ENCODE results near the gene NCKAP5.

The NCKAP5 gene

DNA sequence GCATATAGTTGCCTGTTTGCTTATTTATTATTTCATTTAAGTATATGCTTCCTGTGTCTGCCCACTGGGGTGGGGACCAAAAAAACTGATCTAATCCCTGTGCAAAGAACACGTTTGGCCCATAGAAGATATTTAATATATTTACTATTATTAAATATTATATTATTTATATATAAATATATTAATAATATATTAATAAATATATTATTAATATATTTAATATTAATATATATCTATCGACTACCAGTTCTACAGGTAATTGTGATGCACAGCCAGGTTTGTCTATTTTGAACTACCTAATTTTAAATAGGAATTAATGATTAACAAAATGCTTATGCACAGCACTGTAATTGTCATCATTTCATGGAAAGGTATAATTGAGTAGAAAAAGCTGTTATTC is 609.4 kb downstream of the NCKAP5 start:
- Histone ChIP-seq H3K4me1 (ENCODE audit: insufficient read depth, low read length, severe bottlenecking) (no peaks in the 10 kb centered on the region), H3K9ac (ENCODE audit: low read length) (no peak overlapping the region), H3K36me3 (ENCODE audit: insufficient read depth, low read length) (no peaks in the 10 kb centered on the region), H3K4me3 (ENCODE audit: low read depth, low read length, poor library complexity, severe bottlenecking) (no peak overlapping the region), H3K27me3 (ENCODE audit: insufficient read depth, low read length) (no peaks in the 10 kb centered on the region), H3K4me2 (ENCODE audit: low read length) (no peak overlapping the region), H3K79me2 (ENCODE audit: insufficient read depth, low read length) (no peaks in the 10 kb centered on the region), H3F3A (ENCODE audit: insufficient read depth, low read length) (no peaks in the 10 kb centered on the region), H3K9me2 (ENCODE audit: low read depth, low read length) (no peaks in the 10 kb centered on the region), H3K9me3 (ENCODE audit: low read length) (no peaks in the 10 kb centered on the region), H2AFZ (ENCODE audit: low read length) (no peak overlapping the region), H4K20me1 (ENCODE audit: insufficient read depth, low read length) (no peaks in the 10 kb centered on the region), H3K27ac (ENCODE audit: low read depth, low read length, poor library complexity, severe bottlenecking) (no peak overlapping the region)
- TF ChIP-seq, protein P1, sequence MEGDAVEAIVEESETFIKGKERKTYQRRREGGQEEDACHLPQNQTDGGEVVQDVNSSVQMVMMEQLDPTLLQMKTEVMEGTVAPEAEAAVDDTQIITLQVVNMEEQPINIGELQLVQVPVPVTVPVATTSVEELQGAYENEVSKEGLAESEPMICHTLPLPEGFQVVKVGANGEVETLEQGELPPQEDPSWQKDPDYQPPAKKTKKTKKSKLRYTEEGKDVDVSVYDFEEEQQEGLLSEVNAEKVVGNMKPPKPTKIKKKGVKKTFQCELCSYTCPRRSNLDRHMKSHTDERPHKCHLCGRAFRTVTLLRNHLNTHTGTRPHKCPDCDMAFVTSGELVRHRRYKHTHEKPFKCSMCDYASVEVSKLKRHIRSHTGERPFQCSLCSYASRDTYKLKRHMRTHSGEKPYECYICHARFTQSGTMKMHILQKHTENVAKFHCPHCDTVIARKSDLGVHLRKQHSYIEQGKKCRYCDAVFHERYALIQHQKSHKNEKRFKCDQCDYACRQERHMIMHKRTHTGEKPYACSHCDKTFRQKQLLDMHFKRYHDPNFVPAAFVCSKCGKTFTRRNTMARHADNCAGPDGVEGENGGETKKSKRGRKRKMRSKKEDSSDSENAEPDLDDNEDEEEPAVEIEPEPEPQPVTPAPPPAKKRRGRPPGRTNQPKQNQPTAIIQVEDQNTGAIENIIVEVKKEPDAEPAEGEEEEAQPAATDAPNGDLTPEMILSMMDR (IDR thresholded peaks at IDR 0.05; ENCODE audit: low read length): no peak
- no peak for TF ChIP-seq EZH2 (IDR thresholded peaks at IDR 0.05; ENCODE audit: borderline replicate concordance, low read length)

- Histone ChIP-seq H3K79me2 (ENCODE audit: insufficient read depth, low read length) (no peaks in the 10 kb centered on the region), H4K20me1 (ENCODE audit: insufficient read depth, low read length) (no peaks in the 10 kb centered on the region), H3K4me2 (ENCODE audit: low read length) (no peak overlapping the region), H3K9me3 (ENCODE audit: low read length) (no peaks in the 10 kb centered on the region), H3K27me3 (ENCODE audit: insufficient read depth, low read length) (no peaks in the 10 kb centered on the region), H3K27ac (ENCODE audit: low read depth, low read length, poor library complexity, severe bottlenecking) (no peak overlapping the region), H3K4me1 (ENCODE audit: insufficient read depth, low read length, severe bottlenecking) (no peaks in the 10 kb centered on the region), H2AFZ (ENCODE audit: low read length) (no peak overlapping the region), H3K9ac (ENCODE audit: low read length) (no peak overlapping the region), H3K36me3 (ENCODE audit: insufficient read depth, low read length) (no peaks in the 10 kb centered on the region), H3F3A (ENCODE audit: insufficient read depth, low read length) (no peaks in the 10 kb centered on the region), H3K9me2 (ENCODE audit: low read depth, low read length) (no peaks in the 10 kb centered on the region), H3K4me3 (ENCODE audit: low read depth, low read length, poor library complexity, severe bottlenecking) (no peak overlapping the region)
- TF ChIP-seq, protein P1 (IDR thresholded peaks at IDR 0.05; ENCODE audit: low read length): no peak
- TF ChIP-seq EZH2 (IDR thresholded peaks at IDR 0.05; ENCODE audit: borderline replicate concordance, low read length): no peak
These were observed 612.2 kb downstream of the NCKAP5 start for GRCh38 chr2:132955871-132956615.

DNA sequence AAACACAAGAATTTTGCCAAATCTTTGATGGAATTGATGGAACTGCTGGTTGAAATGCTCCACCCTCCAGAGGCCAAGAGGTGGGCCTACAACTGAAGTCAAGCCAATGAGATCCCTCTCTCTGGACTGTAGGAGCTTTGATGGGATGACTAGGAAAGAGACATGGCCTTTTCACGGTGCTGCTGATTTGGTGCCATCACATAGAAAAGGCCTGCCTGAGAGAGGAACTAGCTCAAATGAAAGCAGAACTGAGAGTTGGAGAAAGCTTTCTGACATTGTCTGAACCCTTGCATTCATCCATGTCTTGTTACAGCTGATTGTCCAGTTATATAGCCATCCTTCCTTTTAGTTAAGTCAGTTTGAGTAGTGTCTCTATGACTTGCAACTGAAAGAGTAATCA is 614.5 kb downstream of the NCKAP5 start:
- Histone ChIP-seq H3K79me2 (ENCODE audit: insufficient read depth, low read length) (no peaks in the 10 kb centered on the region), H3K36me3 (ENCODE audit: insufficient read depth, low read length) (no peaks in the 10 kb centered on the region), H3K9ac (ENCODE audit: low read length) (no peak overlapping the region), H3K27me3 (ENCODE audit: insufficient read depth, low read length) (no peaks in the 10 kb centered on the region), H3F3A (ENCODE audit: insufficient read depth, low read length) (no peaks in the 10 kb centered on the region), H3K9me3 (ENCODE audit: low read length) (no peaks in the 10 kb centered on the region), H2AFZ (ENCODE audit: low read length) (no peak overlapping the region), H3K4me2 (ENCODE audit: low read length) (no peak overlapping the region), H4K20me1 (ENCODE audit: insufficient read depth, low read length) (no peaks in the 10 kb centered on the region), H3K4me3 (ENCODE audit: low read depth, low read length, poor library complexity, severe bottlenecking) (no peak overlapping the region), H3K9me2 (ENCODE audit: low read depth, low read length) (no peaks in the 10 kb centered on the region), H3K27ac (ENCODE audit: low read depth, low read length, poor library complexity, severe bottlenecking) (no peak overlapping the region), H3K4me1 (ENCODE audit: insufficient read depth, low read length, severe bottlenecking) (no peaks in the 10 kb centered on the region)
- TF ChIP-seq EZH2 (IDR thresholded peaks at IDR 0.05; ENCODE audit: borderline replicate concordance, low read length): no peak
- TF ChIP-seq, protein P1 (IDR thresholded peaks at IDR 0.05; ENCODE audit: low read length): no peak
